Large intestine (tissue), 3 donors: ENCODE measurements around the gene MAP4K1. TPM values are rescaled to one million over a fixed set of nuclear protein-coding genes. Genes with fewer than 3 reads are reported as not detected.

Experiments
- DNase-seq, 2 donors: peaks; one replicate each; pipeline versions ENCODE4 v3.0.0 to v3.0.0-alpha.2; 2013
- H3K27ac ChIP-seq: one replicate; pipeline ENCODE4 v1.5.1; 2013; ENCODE audit warnings: low read length
- H3K27me3 ChIP-seq: 2 replicates; pipeline ENCODE4 v1.6.1; 2013; ENCODE audit warnings: low read length; ENCODE audit not compliant: control insufficient read depth, insufficient read depth
- H3K36me3 ChIP-seq: 2 replicates; pipeline ENCODE4 v1.6.1; 2013; ENCODE audit warnings: low read length; ENCODE audit not compliant: control insufficient read depth, insufficient read depth
- H3K4me1 ChIP-seq: one replicate; pipeline ENCODE4 v1.6.1; 2013; ENCODE audit warnings: low read length; ENCODE audit not compliant: control insufficient read depth, insufficient read depth
- H3K4me3 ChIP-seq: one replicate; pipeline ENCODE4 v1.5.1; 2013; ENCODE audit warnings: low read length
- H3K9me3 ChIP-seq: one replicate; pipeline ENCODE4 v1.6.1; 2013; ENCODE audit warnings: mild to moderate bottlenecking, low read depth, low read length, moderate library complexity; ENCODE audit not compliant: control insufficient read depth
- WGBS: methylation state at CpG from one replicate; pipeline ENCODE4 v1.1.5; 2013; ENCODE audit warnings: low lambda C conversion rate; ENCODE audit not compliant: insufficient coverage; 5-methylcytosine and 5-hydroxymethylcytosine counted together
- polyA plus RNA-seq: library from polyadenylated mRNA; unstranded; fragments of 120-200 nt; gene quantifications from one replicate; pipeline ENCODE4 v1.2.1, GENCODE V29; 2013

Gene MAP4K1
- polyA plus RNA-seq, 1 donor = 3.7 TPM

GRCh38 chr19:38661996-38662395 lies 44.2 kb upstream of the MAP4K1 start:
- no peak overlapping the region for H3K4me3 ChIP-seq
- peak overlapping the region; percentile 68 for H3K27ac ChIP-seq
- DNase-seq = peak in 1 of 2 donors; percentile 83
- WGBS = no CpG with 5 or more reads among the region's 1 CpG
- no peaks in the 10 kb centered on the region for H3K27me3 ChIP-seq
- H3K4me1 ChIP-seq = peaks cover 92% of the 10 kb centered on the region
- no peaks in the 10 kb centered on the region for H3K9me3 ChIP-seq
- peaks cover 49% of the 10 kb centered on the region for H3K36me3 ChIP-seq

- WGBS = no CpG with 5 or more reads among the region's 7 CpGs
- Histone ChIP-seq H3K9me3 (no peaks in the 10 kb centered on the region), H3K27me3 (no peaks in the 10 kb centered on the region), H3K36me3 (peaks cover 53% of the 10 kb centered on the region), H3K27ac (peak overlapping the region; percentile 73), H3K4me3 (no peak overlapping the region), H3K4me1 (peaks cover 92% of the 10 kb centered on the region)
- DNase-seq = peak in 1 of 2 donors; percentile 58
These were observed 43.4 kb upstream of the MAP4K1 start for GRCh38 chr19:38661136-38661535.

- DNase-seq = peak in 1 of 2 donors; percentile 7
- H3K9me3 ChIP-seq = no peaks in the 10 kb centered on the region
- peak overlapping the region; percentile 73 for H3K27ac ChIP-seq
- no peaks in the 10 kb centered on the region for H3K27me3 ChIP-seq
- no CpG with 5 or more reads among the region's 9 CpGs for WGBS
- H3K4me3 ChIP-seq = no peak overlapping the region
- H3K36me3 ChIP-seq = peaks cover 55% of the 10 kb centered on the region
- peaks cover 92% of the 10 kb centered on the region for H3K4me1 ChIP-seq
These were observed 43.0 kb upstream of the MAP4K1 start for GRCh38 chr19:38660724-38661123.

GRCh38 chr19:38658462-38659306 lies 40.9 kb upstream of the MAP4K1 start:
- Histone ChIP-seq H3K9me3 (no peaks in the 10 kb centered on the region), H3K27ac (peak overlapping the region; percentile 70), H3K4me1 (peaks cover 92% of the 10 kb centered on the region), H3K4me3 (no peak overlapping the region), H3K36me3 (peaks cover 52% of the 10 kb centered on the region), H3K27me3 (no peaks in the 10 kb centered on the region)
- WGBS = 50% methylated on average over 2 of the region's 15 CpGs
- peak; percentile 77 to 84 for DNase-seq

GRCh38 chr19:38657633-38658222 lies 40.0 kb upstream of the MAP4K1 start:
- DNase-seq = peak in 1 of 2 donors; percentile 56
- Histone ChIP-seq H3K9me3 (no peaks in the 10 kb centered on the region), H3K27me3 (no peaks in the 10 kb centered on the region), H3K4me3 (no peak overlapping the region), H3K4me1 (peaks cover 87% of the 10 kb centered on the region), H3K36me3 (peaks cover 48% of the 10 kb centered on the region), H3K27ac (peak overlapping the region; percentile 70)
- no CpG with 5 or more reads among the region's 8 CpGs for WGBS

GRCh38 chr19:38656171-38656981 lies 38.6 kb upstream of the MAP4K1 start:
- H3K27ac ChIP-seq = peak overlapping the region; percentile 95
- DNase-seq = peak in 1 of 2 donors; percentile 41
- H3K36me3 ChIP-seq = peaks cover 41% of the 10 kb centered on the region
- H3K4me1 ChIP-seq = peaks cover 88% of the 10 kb centered on the region
- H3K27me3 ChIP-seq = no peaks in the 10 kb centered on the region
- H3K4me3 ChIP-seq = no peak overlapping the region
- no CpG with 5 or more reads among the region's 7 CpGs for WGBS
- H3K9me3 ChIP-seq = no peaks in the 10 kb centered on the region

- H3K4me1 ChIP-seq = peaks cover 84% of the 10 kb centered on the region
- no peak overlapping the region for H3K4me3 ChIP-seq
- H3K27me3 ChIP-seq = no peaks in the 10 kb centered on the region
- peaks cover 35% of the 10 kb centered on the region for H3K36me3 ChIP-seq
- no CpG with 5 or more reads among the region's 5 CpGs for WGBS
- DNase-seq = peak in 1 of 2 donors; percentile 30
- peak overlapping the region; percentile 95 for H3K27ac ChIP-seq
- H3K9me3 ChIP-seq = no peaks in the 10 kb centered on the region
These were observed 37.5 kb upstream of the MAP4K1 start for GRCh38 chr19:38655148-38655824.

- no CpG with 5 or more reads among the region's 6 CpGs for WGBS
- Histone ChIP-seq H3K4me3 (no peak overlapping the region), H3K36me3 (peaks cover 35% of the 10 kb centered on the region)
These were observed 36.9 kb upstream of the MAP4K1 start for GRCh38 chr19:38654628-38655055.

GRCh38 chr19:38653028-38653571 lies 35.3 kb upstream of the MAP4K1 start:
- no peaks in the 10 kb centered on the region for H3K9me3 ChIP-seq
- no peaks in the 10 kb centered on the region for H3K27me3 ChIP-seq
- peaks cover 62% of the 10 kb centered on the region for H3K4me1 ChIP-seq
- H3K4me3 ChIP-seq = peak overlapping the region; percentile 1
- H3K27ac ChIP-seq = peak overlapping the region; percentile 95
- peak; percentile 87 to 94 for DNase-seq
- WGBS = 0% methylated on average over 3 of the region's 7 CpGs
- peaks cover 30% of the 10 kb centered on the region for H3K36me3 ChIP-seq

More at GRCh38 chr19:38654628-38655055, 36.9 kb upstream of the MAP4K1 start:
- peak overlapping the region; percentile 95 for H3K27ac ChIP-seq
- peaks cover 77% of the 10 kb centered on the region for H3K4me1 ChIP-seq
- DNase-seq = peak in 1 of 2 donors; percentile 62
- no peaks in the 10 kb centered on the region for H3K27me3 ChIP-seq
- H3K9me3 ChIP-seq = no peaks in the 10 kb centered on the region
